TTC549 (cell line): ENCODE measurements around the gene EIF2B2.
"Not testable (repeated sequence)": the region's sequence is repeated elsewhere in the genome, so short reads cannot be mapped to it uniquely, and the experiment has no call there.

ENCODE experiments used
- FAIRE-seq: peaks from 2 replicates; lab custom pipeline; 2012; peaks lifted over from hg19 to GRCh38; lab: Jason Lieb, UNC

EIF2B2 gene

GRCh38 chr14:74995781-74996180, 6.9 kb upstream of the EIF2B2 start:
- FAIRE-seq: not testable (repeated sequence)

- no peak for FAIRE-seq
Observed at GRCh38 chr14:75001261-75001660, 1.5 kb upstream of the EIF2B2 start.

DNA sequence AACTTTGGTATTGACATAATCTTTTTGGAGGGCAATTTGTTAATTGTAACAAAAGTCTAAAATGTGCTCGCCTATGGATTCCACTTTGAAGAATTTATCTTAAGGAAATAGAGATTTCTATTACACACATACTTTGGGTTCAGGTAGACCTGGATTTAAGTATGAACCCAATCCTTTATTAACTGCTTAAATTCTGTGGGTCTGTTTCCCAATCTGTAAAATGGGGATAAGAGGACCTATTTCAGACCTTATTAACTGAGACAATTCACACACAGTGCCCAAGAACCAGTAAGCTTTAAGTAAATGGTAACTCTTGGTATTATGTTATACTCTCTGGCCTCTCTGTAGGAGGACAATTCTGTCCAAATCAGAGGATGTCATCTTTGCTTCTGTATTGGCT, 822 bp upstream of the EIF2B2 start:
- no peak for FAIRE-seq

GRCh38 chr14:75003250-75004027, 718 bp downstream of the EIF2B2 start:
- FAIRE-seq: no peak

DNA sequence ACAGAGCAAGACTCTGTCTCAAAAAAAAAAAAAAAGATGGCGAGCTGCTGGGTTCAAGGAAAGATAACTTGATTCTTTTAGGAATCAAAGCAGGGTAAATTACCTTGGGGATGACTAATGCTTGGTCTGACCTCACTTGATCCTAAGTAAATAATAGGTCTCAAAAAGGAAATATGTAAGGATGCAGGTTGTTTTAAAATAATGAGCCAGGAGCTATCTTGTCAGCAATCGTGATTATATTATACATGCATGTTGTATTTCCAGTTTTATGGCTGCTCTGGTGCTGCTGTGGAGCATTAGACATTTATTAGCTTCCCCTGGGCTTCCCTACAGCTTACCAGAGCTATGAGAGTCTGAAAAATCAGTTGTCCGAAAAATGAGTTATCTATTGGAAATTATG, 2.6 kb downstream of the EIF2B2 start:
- no peak for FAIRE-seq

DNA sequence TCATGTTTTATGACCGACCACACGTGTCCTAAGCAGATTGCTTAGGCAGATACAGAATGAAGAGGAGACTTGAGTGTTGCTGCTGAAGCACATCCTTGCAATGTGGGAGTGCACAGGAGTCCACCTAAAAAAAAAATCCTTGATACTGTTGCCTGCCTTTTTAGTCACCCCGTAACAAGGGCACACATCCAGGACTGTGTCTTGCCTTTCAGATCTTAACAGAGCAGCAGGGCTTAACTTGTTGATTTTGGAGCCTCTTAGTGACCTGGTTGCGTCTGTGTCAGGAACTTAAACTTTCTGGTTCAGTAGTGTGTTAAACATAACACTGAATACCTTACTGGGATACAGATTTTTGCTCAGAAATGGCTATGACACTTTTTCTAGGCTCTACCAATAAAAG, 6.5 kb downstream of the EIF2B2 start:
- no peak for FAIRE-seq

- no peak for FAIRE-seq
Observed at GRCh38 chr14:75010472-75011093, 7.9 kb downstream of the EIF2B2 start.

GRCh38 chr14:75011356-75011994, 8.8 kb downstream of the EIF2B2 start:
- FAIRE-seq: no peak

GRCh38 chr14:75013290-75013689, 10.6 kb downstream of the EIF2B2 start:
- no peak for FAIRE-seq

- FAIRE-seq: no peak
Observed at GRCh38 chr14:75015496-75015895, 12.8 kb downstream of the EIF2B2 start.

DNA sequence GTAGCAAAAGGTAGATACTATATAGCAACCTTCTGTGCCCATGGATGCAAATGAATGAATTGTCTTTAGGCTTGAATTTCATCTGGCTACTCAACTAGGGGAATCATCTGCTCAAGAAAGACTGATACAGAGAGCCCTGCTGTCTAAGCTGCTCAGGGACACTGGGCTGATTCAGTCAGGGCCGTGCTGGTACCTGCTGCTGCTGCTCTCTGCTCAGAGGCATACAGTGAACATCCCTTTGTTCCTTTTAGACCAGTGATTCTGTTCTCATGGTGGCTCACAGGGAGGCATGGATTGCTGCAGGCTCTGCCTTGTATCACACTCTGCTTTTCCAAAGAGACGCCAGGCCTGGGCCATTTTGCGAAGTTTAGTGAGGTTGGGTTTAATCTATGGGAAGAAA, 14.1 kb downstream of the EIF2B2 start:
- no peak for FAIRE-seq

DNA sequence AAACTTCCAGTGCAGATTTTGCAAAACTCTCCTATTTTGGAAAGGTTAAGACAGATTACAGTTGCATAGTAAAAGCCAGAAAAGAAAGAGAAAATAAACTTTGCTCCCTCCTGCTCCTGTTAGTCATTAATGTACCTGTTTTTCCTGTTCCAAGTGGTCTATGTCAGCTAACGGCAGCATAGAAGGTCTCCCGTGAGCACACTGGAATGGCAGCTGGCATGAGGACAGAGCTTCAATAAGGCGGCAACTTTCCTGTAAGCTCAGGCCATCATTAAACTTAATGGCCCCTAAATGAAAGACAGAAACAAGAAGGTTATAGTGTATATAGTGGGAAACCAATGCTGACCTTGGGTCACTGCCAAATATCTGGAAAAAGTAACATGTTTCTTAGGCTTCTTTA, 16.0 kb downstream of the EIF2B2 start:
- no peak for FAIRE-seq

- FAIRE-seq: no peak
Observed at GRCh38 chr14:75022655-75023054, 19.9 kb downstream of the EIF2B2 start.

DNA sequence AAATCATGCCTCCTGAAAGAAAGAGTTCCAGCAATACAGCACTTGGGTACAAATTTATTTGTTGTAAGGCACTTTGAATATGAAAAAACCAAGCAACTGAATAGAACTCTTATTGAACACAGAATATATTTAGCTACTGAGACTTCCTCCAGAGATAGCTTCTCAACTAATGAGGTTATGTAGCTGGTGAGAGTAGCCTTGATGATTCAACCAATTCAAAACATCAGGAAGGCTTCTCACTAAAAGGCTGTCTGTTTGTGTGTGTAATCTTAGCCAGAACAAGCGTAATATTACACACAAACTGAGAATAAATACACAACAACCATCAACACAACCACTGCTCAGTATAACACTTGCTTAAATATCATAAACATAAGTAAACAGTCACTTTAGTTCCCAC, 20.4 kb downstream of the EIF2B2 start:
- FAIRE-seq: no peak

DNA sequence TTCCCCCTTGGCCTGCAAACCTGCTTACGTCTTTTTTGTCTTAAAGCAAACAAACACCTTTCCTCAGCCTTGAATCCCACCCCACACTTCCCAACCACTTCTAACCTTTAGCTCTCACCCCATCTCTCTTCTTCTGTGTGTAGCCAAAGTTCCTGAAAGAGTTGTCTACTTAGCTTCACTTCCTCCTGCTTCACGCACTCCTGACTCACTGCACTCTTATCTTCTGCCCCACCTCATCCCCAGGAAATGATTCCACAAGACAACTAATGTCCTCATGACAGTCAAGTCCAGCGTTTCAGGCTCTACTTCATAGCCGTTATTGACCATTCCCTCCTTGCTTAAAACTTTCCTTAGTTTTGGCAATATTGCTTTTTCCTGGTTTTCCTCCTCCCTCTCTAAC, 22.4 kb downstream of the EIF2B2 start:
- FAIRE-seq: no peak

- no peak for FAIRE-seq
Observed at GRCh38 chr14:75025876-75026275, 23.2 kb downstream of the EIF2B2 start.

- no peak for FAIRE-seq
Observed at GRCh38 chr14:75030147-75030546, 27.4 kb downstream of the EIF2B2 start.

- no peak for FAIRE-seq
Observed at GRCh38 chr14:75032939-75033338, 30.2 kb downstream of the EIF2B2 start.

DNA sequence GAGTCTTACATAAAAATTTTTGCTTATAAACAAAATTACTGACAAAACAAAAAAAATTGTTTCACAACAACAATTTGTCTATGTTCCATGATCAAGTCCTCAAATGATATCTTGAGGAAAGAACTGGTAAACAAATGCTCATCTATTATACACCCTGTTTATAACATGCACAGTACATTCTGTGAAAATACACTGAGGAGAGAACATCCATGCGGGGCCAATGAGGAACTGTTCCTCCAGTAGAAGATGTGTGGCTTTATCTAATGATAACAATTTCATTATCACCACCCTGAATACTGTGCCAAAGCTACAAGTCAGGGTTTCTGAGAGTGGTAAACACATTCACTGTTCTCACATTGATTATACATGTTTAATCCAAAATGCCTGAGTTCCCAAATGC, 37.8 kb downstream of the EIF2B2 start:
- FAIRE-seq: no peak

- FAIRE-seq: no peak
Observed at GRCh38 chr14:75040959-75041358, 38.2 kb downstream of the EIF2B2 start.

GRCh38 chr14:75041613-75042012, 38.9 kb downstream of the EIF2B2 start:
- FAIRE-seq: no peak

GRCh38 chr14:75042035-75042434, 39.3 kb downstream of the EIF2B2 start:
- no peak for FAIRE-seq

- FAIRE-seq: no peak
Observed at GRCh38 chr14:75044322-75044721, 41.6 kb downstream of the EIF2B2 start.

DNA sequence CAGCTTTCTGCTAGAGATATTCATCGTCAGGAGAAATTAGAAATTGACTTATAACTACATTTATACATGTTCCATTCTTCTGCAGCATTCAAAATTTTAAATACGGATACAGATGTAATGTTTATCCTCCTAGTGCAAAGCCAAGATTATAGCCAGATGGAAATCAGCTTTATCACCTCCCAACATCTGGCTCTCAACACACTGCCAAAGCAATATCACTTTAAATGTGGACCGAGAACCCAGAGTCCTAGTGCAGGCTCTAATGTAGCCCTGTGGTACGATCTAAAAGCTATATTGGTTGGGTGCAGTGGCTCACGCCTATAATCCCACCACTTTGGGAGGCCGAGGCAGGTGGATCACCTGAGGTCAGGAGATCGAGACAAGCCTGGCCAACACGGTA, 42.0 kb downstream of the EIF2B2 start:
- no peak for FAIRE-seq
